Ishikawa (cell line): ENCODE data around the gene RAB3D.

ENCODE experiments used
- CEBPB ChIP-seq: IDR thresholded peaks from 2 replicates; pipeline ENCODE4 v1.6.1; 2012
- CREB1 ChIP-seq: IDR thresholded peaks from 2 replicates; pipeline ENCODE4 v1.6.1; 2012; ENCODE audit warnings: low read depth
- EGR1 ChIP-seq: IDR thresholded peaks from 2 replicates; pipeline ENCODE4 v1.6.1; 2012
- EP300 ChIP-seq: IDR thresholded peaks from 2 replicates; pipeline ENCODE4 v1.6.1; 2012; ENCODE audit warnings: borderline replicate concordance
- FOXM1 ChIP-seq: IDR thresholded peaks from 2 replicates; pipeline ENCODE4 v1.6.1; 2012; ENCODE audit warnings: low read depth, borderline replicate concordance
- NFIC ChIP-seq: IDR thresholded peaks from 2 replicates; pipeline ENCODE4 v1.6.1; 2012
- RAD21 ChIP-seq: IDR thresholded peaks from 2 replicates; pipeline ENCODE4 v1.6.1; 2012; ENCODE audit warnings: low read depth
- TAF1 ChIP-seq: IDR thresholded peaks from 2 replicates; pipeline ENCODE4 v1.6.1; 2012; ENCODE audit warnings: low read depth, mild to moderate bottlenecking
- TEAD4 ChIP-seq: IDR thresholded peaks from 2 replicates; pipeline ENCODE4 v1.6.1; 2012
- YY1 ChIP-seq: IDR thresholded peaks from 2 replicates; pipeline ENCODE4 v1.6.1; 2012; ENCODE audit warnings: low read depth
- ZBTB7A ChIP-seq: IDR thresholded peaks from 2 replicates; pipeline ENCODE4 v1.6.1; 2012; ENCODE audit warnings: low read depth
- TF ChIP-seq, protein P1 (sequence below): IDR thresholded peaks from 2 replicates; pipeline ENCODE4 v1.6.1; 2012
- TF ChIP-seq, protein P2 (sequence below): IDR thresholded peaks from 2 replicates; pipeline ENCODE4 v1.6.1; 2012; ENCODE audit warnings: low read depth, mild to moderate bottlenecking
- TF ChIP-seq, protein P3 (sequence below): IDR thresholded peaks from 2 replicates; pipeline ENCODE4 v1.6.1; 2012

DNA sequence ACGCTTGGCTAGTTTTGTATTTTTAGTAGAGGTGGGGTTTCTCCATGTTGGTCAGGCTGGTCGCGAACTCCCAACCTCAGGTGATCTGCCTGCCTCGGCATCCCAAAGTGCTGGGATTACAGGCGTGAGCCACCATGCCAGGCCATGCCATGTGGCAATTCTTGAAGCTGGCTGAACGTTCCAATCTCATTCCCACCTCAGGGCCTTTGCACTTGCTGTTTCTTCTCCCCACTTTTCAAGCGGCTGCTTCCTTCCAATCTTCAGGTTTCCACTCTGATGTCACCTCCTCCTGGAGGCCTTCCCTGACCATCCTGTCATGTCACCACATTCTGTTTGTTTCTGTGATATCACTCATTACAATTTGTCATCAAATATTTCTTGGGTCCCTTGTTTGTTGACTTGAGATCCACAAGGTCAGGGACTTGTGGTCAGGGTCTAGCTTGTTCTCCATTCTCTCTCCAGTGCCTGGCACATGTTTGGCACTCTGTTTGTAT, 40.4 kb upstream of the RAB3D start:
- TF ChIP-seq YY1 = no peak
- no peak for TF ChIP-seq RAD21
- TF ChIP-seq EP300 = no peak
- no peak for TF ChIP-seq ZBTB7A
- TF ChIP-seq, protein P1, sequence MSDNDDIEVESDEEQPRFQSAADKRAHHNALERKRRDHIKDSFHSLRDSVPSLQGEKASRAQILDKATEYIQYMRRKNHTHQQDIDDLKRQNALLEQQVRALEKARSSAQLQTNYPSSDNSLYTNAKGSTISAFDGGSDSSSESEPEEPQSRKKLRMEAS = peak; percentile 9; the same call in 1 of the 2 replicates
- TF ChIP-seq NFIC = no peak
- TF ChIP-seq, protein P2, sequence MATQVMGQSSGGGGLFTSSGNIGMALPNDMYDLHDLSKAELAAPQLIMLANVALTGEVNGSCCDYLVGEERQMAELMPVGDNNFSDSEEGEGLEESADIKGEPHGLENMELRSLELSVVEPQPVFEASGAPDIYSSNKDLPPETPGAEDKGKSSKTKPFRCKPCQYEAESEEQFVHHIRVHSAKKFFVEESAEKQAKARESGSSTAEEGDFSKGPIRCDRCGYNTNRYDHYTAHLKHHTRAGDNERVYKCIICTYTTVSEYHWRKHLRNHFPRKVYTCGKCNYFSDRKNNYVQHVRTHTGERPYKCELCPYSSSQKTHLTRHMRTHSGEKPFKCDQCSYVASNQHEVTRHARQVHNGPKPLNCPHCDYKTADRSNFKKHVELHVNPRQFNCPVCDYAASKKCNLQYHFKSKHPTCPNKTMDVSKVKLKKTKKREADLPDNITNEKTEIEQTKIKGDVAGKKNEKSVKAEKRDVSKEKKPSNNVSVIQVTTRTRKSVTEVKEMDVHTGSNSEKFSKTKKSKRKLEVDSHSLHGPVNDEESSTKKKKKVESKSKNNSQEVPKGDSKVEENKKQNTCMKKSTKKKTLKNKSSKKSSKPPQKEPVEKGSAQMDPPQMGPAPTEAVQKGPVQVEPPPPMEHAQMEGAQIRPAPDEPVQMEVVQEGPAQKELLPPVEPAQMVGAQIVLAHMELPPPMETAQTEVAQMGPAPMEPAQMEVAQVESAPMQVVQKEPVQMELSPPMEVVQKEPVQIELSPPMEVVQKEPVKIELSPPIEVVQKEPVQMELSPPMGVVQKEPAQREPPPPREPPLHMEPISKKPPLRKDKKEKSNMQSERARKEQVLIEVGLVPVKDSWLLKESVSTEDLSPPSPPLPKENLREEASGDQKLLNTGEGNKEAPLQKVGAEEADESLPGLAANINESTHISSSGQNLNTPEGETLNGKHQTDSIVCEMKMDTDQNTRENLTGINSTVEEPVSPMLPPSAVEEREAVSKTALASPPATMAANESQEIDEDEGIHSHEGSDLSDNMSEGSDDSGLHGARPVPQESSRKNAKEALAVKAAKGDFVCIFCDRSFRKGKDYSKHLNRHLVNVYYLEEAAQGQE = no peak
- no peak for TF ChIP-seq CREB1
- TF ChIP-seq, protein P3, sequence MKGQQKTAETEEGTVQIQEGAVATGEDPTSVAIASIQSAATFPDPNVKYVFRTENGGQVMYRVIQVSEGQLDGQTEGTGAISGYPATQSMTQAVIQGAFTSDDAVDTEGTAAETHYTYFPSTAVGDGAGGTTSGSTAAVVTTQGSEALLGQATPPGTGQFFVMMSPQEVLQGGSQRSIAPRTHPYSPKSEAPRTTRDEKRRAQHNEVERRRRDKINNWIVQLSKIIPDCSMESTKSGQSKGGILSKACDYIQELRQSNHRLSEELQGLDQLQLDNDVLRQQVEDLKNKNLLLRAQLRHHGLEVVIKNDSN = no peak
- TF ChIP-seq FOXM1 = no peak
- TF ChIP-seq CEBPB = no peak
- no peak for TF ChIP-seq TEAD4
- no peak for TF ChIP-seq TAF1
- TF ChIP-seq EGR1 = no peak
